K562 (cell line): ENCODE measurements around the gene ACER3. TPM values are rescaled to one million over a fixed set of nuclear protein-coding genes. Genes with fewer than 3 reads are reported as not detected.

Source experiments
- ATAC-seq: fragments of 200-7000 bp; cut with Tn5 transposase; 3 replicates; pipeline ENCODE4 v1.9.1; 2020; ENCODE audit warnings: moderate library complexity
- Bru-seq: library from RNA; stranded (reverse); fragments of 400-500 nt; gene quantifications from one replicate; lab custom pipeline; 2021; lab: Mats Ljungman, UMichigan
- BruChase-seq, 2 experiments: library from RNA; stranded (reverse); fragments of 400-500 nt; gene quantifications; one replicate each; lab custom pipeline; 2021; lab: Mats Ljungman, UMichigan
- BruUV-seq: library from RNA; stranded (reverse); fragments of 400-500 nt; replicated peaks from 2 replicates; lab custom pipeline; 2021; lab: Mats Ljungman, UMichigan
- CTCF ChIA-PET: fragments of 300-600 bp; formaldehyde crosslinking; extraction: SDS; loops from one replicate; lab custom pipeline; 2021; ENCODE audit warnings: low intra/inter-chr PET ratio; lab: Yijun Ruan, JAX
- POLR2A ChIA-PET: fragments of 300-600, 350-650 bp; sonication (Branson Sonifier 250); formaldehyde crosslinking; extraction: SDS; loops from one replicate; lab custom pipeline; 2021; ENCODE audit warnings: antibody characterized with exemption, inconsistent platforms; lab: Yijun Ruan, JAX
- DNase-seq, 4 experiments: peaks; one replicate each; pipeline versions ENCODE4 v3.0.0 to v3.0.0-alpha.2; 2011 to 2018; ENCODE audit warnings: low spot score in 3 of 4, mixed read lengths in 3 of 4; ENCODE audit errors: extremely low read depth in 1 of 4
- FAIRE-seq: peaks from 2 replicates; lab custom pipeline; 2011; peaks lifted over from hg19 to GRCh38; lab: Jason Lieb, UNC
- H2AFZ ChIP-seq: 2 replicates; pipeline ENCODE4 v1.6.0; 2011; ENCODE audit warnings: low read depth, low read length, control low read depth, inconsistent platforms
- H3K27ac ChIP-seq: fragments of 200-600 bp; 3 replicates; pipeline ENCODE4 v1.8.0; 2011; ENCODE audit warnings: low read depth, mild to moderate bottlenecking, control low read depth, inconsistent platforms, low read length, moderate library complexity, mixed read lengths; ENCODE audit errors: extremely low read depth
- H3K27me3 ChIP-seq, 2 experiments: fragments of 300-600 bp in 1 of 2; 2 replicates in 1 of 2; 3 replicates in 1 of 2; pipeline versions ENCODE4 v1.6.0 to v1.8.0; 2011; ENCODE audit warnings: inconsistent platforms in 2 of 2, low read length in 2 of 2, mild to moderate bottlenecking in 1 of 2, mixed read lengths in 1 of 2, moderate library complexity in 1 of 2; ENCODE audit not compliant: control insufficient read depth in 2 of 2, insufficient read depth in 2 of 2
- H3K36me3 ChIP-seq: fragments of 300-600 bp; 3 replicates; pipeline ENCODE4 v1.8.0; 2011; ENCODE audit warnings: mild to moderate bottlenecking, low read length, inconsistent platforms; ENCODE audit not compliant: control insufficient read depth, insufficient read depth
- H3K4me1 ChIP-seq, 2 experiments: fragments of 200-600 bp in 1 of 2; replicated peaks in 1 of 2; 2 replicates in 1 of 2; 3 replicates in 1 of 2; pipeline versions ENCODE4 v1.5.1 to v1.8.0; 2011; ENCODE audit warnings: inconsistent platforms in 2 of 2, low read length in 2 of 2, mild to moderate bottlenecking in 1 of 2, mixed read lengths in 1 of 2, moderate library complexity in 1 of 2; ENCODE audit not compliant: control insufficient read depth in 2 of 2, insufficient read depth in 2 of 2
- H3K4me2 ChIP-seq: 2 replicates; pipeline ENCODE4 v1.6.1; 2011; ENCODE audit warnings: low read length, control low read depth, inconsistent platforms, mixed read lengths; ENCODE audit not compliant: insufficient read depth
- H3K4me3 ChIP-seq: fragments of 200-600 bp; sonication (generic), shearing (Covaris generic); 2 replicates; pipeline ENCODE4 v1.5.1; 2016; ENCODE audit warnings: control low read depth, inconsistent platforms
- H3K79me2 ChIP-seq: fragments of 200-600 bp; 3 replicates; pipeline ENCODE4 v1.8.0; 2011; ENCODE audit warnings: low read length, inconsistent platforms; ENCODE audit not compliant: control insufficient read depth, insufficient read depth
- H3K9ac ChIP-seq, 2 experiments: 2 replicates each; pipeline versions ENCODE4 v1.6.0 to v1.6.1; 2011; ENCODE audit warnings: low read depth in 2 of 2, low read length in 2 of 2, control low read depth in 1 of 2, inconsistent platforms in 1 of 2, mild to moderate bottlenecking in 1 of 2, mixed read lengths in 1 of 2; ENCODE audit not compliant: insufficient read depth in 1 of 2
- H3K9me1 ChIP-seq: one replicate; pipeline ENCODE4 v1.6.0; 2011; ENCODE audit warnings: inconsistent platforms, mild to moderate bottlenecking, low read length, moderate library complexity; ENCODE audit not compliant: control insufficient read depth, insufficient read depth
- H3K9me3 ChIP-seq: replicated peaks from 2 replicates; pipeline ENCODE4 v1.5.1; 2011; ENCODE audit warnings: low read depth, low read length, inconsistent platforms; ENCODE audit not compliant: control insufficient read depth, insufficient read depth
- H4K20me1 ChIP-seq: replicated peaks from 2 replicates; pipeline ENCODE4 v1.6.1; 2011; ENCODE audit warnings: low read length, inconsistent platforms, mixed read lengths; ENCODE audit not compliant: control insufficient read depth, insufficient read depth
- BDP1 ChIP-seq: IDR thresholded peaks from 3 replicates; pipeline ENCODE4 v1.6.1; 2011; ENCODE audit not compliant: insufficient read length, insufficient read depth
- HNRNPLL ChIP-seq: fragments of 200-400 bp; formaldehyde crosslinking; IDR thresholded peaks from 2 replicates; pipeline ENCODE4 v1.6.1; 2017; ENCODE audit warnings: low read length, low read depth, mild to moderate bottlenecking; ENCODE audit not compliant: poor library complexity, severe bottlenecking
- ILF3 ChIP-seq: fragments of 450-650 bp; IDR thresholded peaks from 2 replicates; pipeline ENCODE4 v1.6.1; 2018; ENCODE audit warnings: antibody characterized with exemption, mild to moderate bottlenecking, moderate library complexity, borderline replicate concordance
- MCM7 ChIP-seq, 2 experiments: fragments of 450-650 bp; IDR thresholded peaks; 2 replicates each; pipeline ENCODE4 v1.6.1; 2016 to 2018
- ZBTB8A ChIP-seq: fragments of 450-650 bp; IDR thresholded peaks from 2 replicates; pipeline ENCODE4 v1.6.1; 2018; ENCODE audit warnings: mild to moderate bottlenecking, moderate library complexity; ENCODE audit not compliant: partially characterized antibody
- WGBS: fragments of 100-300 bp; shearing (Covaris generic); methylation state at CpG from one replicate; pipeline ENCODE4 v1.1.6; 2016; ENCODE audit warnings: low coverage, mixed read lengths; ENCODE audit not compliant: insufficient coverage; ENCODE audit errors: missing lambda C conversion rate; 5-methylcytosine and 5-hydroxymethylcytosine counted together
- in situ Hi-C: fragments of 300-500 bp; cut with MboI; formaldehyde crosslinking; loops from 4 replicates; pipeline ENCODE4 v1.15.0; 2018; ENCODE audit warnings: inconsistent platforms, mixed read lengths
- intact Hi-C: fragments of 100-400 bp; cut with micrococcal nuclease; formaldehyde crosslinking; loops from 2 replicates; pipeline ENCODE4 v1.14.2; 2022
- long read RNA-seq, 3 experiments: library from polyadenylated mRNA in 2 of 3; library from RNA in 1 of 3; unstranded in 2 of 3; stranded (forward) in 1 of 3; transcript quantifications; one replicate each; pipeline ENCODE4 v2.0.0, GENCODE V29; 2019 to 2022
- polyA minus RNA-seq, 3 experiments: library from RNA; depleted of rRNA, polyadenylated mRNA; stranded (reverse); fragments of >200 nt; gene quantifications; 2 replicates each; pipeline ENCODE4 v1.2.3, GENCODE V29; 2011
- polyA plus RNA-seq, 8 experiments: library from polyadenylated mRNA; depleted of rRNA in 4 of 8; stranded (reverse) in 5 of 8; unstranded in 3 of 8; fragments of >200 nt; fragmentation: Nextera tagmentation in 2 of 8; fragmentation: Illumina TruSeq in 1 of 8; extraction: Ambion mirVana in 2 of 8; extraction: Trizol in 1 of 8; gene quantifications; 2 replicates each; pipeline versions ENCODE4 v1.2.1 to v1.2.3, GENCODE V29; 2011 to 2014; ENCODE audit warnings: inconsistent platforms in 1 of 8, missing spikeins in 1 of 8
- total RNA-seq, 7 experiments: library from RNA; depleted of rRNA in 6 of 7; stranded (reverse); fragments of >200 nt in 6 of 7; fragmentation: Illumina TruSeq in 2 of 7; extraction: Trizol in 2 of 7; gene quantifications; 2 replicates each; pipeline versions ENCODE4 v1.2.1 to v1.2.3, GENCODE V29; 2011 to 2021; ENCODE audit warnings: low replicate concordance in 1 of 7
- TF ChIP-seq, protein P1 (sequence below): fragments of 250-450 bp; sonication (Bioruptor Pico); IDR thresholded peaks from 2 replicates; pipeline ENCODE4 v1.8.0; 2021; ENCODE audit warnings: moderate library complexity, mild to moderate bottlenecking, inconsistent platforms
- TF ChIP-seq, protein P2 (sequence below), 2 experiments: IDR thresholded peaks; 2 replicates each; pipeline ENCODE4 v1.6.1; 2012; ENCODE audit warnings: improper control_type of control experiment in 2 of 2, low read depth in 2 of 2, low read length in 2 of 2, borderline replicate concordance in 1 of 2
- TF ChIP-seq, protein P3 (sequence below), 2 experiments: IDR thresholded peaks in 1 of 2; conservative IDR thresholded peaks in 1 of 2; 2 replicates each; pipeline ENCODE4 v1.6.1; 2016; ENCODE audit warnings: low read depth in 2 of 2, mild to moderate bottlenecking in 1 of 2, missing compliant biosample characterization in 1 of 2, missing genetic modification characterization in 1 of 2, moderate library complexity in 1 of 2

The ACER3 gene
- 28.7 and 32.1 TPM in 2 replicates for total RNA-seq (2011; cell fraction: chromatin; rRNA removed; ENCODE audit: low replicate concordance)
- 16.7 and 18.3 TPM in 2 replicates for total RNA-seq (2011; cell fraction: nucleolus; rRNA removed)
- total RNA-seq (2011; cell fraction: nucleoplasm; rRNA removed): 17.2 and 24.5 TPM in 2 replicates
- total RNA-seq (2014; rRNA removed) (5.6 and 7.5 TPM in 2 replicates), total RNA-seq (2014; rRNA removed; fragmentation: Illumina TruSeq; extraction: Trizol) (9.5 and 13.3 TPM in 2 replicates), total RNA-seq (2015; rRNA removed; fragmentation: Illumina TruSeq; extraction: Trizol) (8.6 and 10.3 TPM in 2 replicates), total RNA-seq (2021) (10.5 and 13.1 TPM in 2 replicates), polyA plus RNA-seq (2011; rRNA removed) (18.7 and 23.8 TPM in 2 replicates), polyA plus RNA-seq (2014; fragmentation: Illumina TruSeq; extraction: Trizol) (8.2 and 11.3 TPM in 2 replicates), polyA plus RNA-seq (2014; fragmentation: Nextera tagmentation; extraction: Ambion mirVana) (1 to 10 TPM; 2.0 to 3.0 TPM), polyA plus RNA-seq (2014; rRNA removed) (6.1 and 6.2 TPM in 2 replicates), polyA minus RNA-seq (2011; rRNA and poly(A)+ RNA removed) (21.6 and 23.6 TPM in 2 replicates), Bru-seq, nascent RNA (percentile 66 among the genes with signal in this experiment), BruChase-seq, experiment 1, labeled RNA remaining after a 2-hour chase (percentile 73 among the genes with signal in this experiment), BruChase-seq, experiment 2, labeled RNA remaining after a 6-hour chase (percentile 72 among the genes with signal in this experiment)
- 6.5 and 9.3 TPM in 2 replicates for polyA plus RNA-seq (2011; cell fraction: cytosol; rRNA removed)
- 11.8 and 12.2 TPM in 2 replicates for polyA plus RNA-seq (2011; cell fraction: nucleus; rRNA removed)
- polyA plus RNA-seq (2012): 6.9 and 7.1 TPM in 2 replicates
- polyA minus RNA-seq (2011; cell fraction: cytosol; rRNA and poly(A)+ RNA removed): 5.0 and 5.7 TPM in 2 replicates
- polyA minus RNA-seq (2011; cell fraction: nucleus; rRNA and poly(A)+ RNA removed): 14.5 and 14.7 TPM in 2 replicates
- long read RNA-seq, experiment 1, full-length matches to known transcripts: 32 of 46 reads
- long read RNA-seq, experiment 1, partial matches to known transcripts: 3 of 46 reads
- long read RNA-seq, experiment 1, other reads (novel, unspliced or antisense): 11 of 46 reads
- long read RNA-seq, experiment 2, partial matches to known transcripts: 2 of 10 reads
- long read RNA-seq, experiment 2, other reads (novel, unspliced or antisense): 8 of 10 reads
- long read RNA-seq, experiment 3, full-length matches to known transcripts: 7 of 8 reads
- long read RNA-seq, experiment 3, partial matches to known transcripts: 1 of 8 reads
- long read RNA-seq, experiment 3, other reads (novel, unspliced or antisense): 0 of 8 reads

DNA sequence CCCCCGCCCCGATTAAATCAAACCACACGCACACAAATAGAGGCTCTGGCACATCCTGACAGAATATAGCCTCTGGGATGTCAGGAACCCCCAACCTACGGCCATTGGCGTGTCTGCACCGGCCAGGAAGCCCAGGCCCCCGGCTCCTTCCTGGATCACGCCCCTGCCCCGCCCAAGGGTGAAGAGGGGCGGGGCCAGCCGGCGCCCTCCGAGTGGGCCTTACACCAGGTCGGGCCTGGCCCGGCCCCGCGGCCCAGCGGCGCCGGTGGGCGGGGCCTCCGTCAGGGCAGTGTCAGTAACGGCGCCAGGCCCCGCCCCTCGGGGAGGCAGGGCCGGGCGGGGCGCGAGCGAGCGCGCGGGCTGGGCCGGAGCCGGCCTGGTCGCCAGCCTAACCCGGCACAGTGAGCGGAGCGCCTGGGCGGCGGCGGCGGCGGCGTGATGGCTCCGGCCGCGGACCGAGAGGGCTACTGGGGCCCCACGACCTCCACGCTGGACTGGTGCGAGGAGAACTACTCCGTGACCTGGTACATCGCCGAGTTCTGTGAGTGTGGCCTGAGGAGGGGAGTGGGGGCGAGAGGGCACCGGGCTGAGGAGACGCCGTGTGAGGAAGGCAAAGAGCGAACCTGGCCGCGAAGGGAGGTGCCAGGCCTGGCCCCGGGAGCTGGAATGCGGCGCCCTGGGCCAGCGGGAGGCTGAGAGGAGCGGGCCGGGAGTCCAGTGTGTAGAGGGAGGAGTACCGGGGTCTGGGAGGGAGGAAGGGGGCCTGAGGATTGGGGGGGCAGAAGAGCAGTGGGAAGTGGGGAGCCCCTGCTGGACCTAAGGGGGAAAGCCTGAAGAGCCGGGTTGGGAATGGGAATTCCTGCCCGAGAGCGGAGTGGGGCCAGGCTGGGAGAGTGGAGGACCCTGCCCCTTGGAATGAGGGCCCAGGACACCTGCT, at the start of gene ACER3:
TSS of gene ACER3 (plus strand) at position 380 of the 937 bp plus-strand sequence. CDS start at position 439, 59 bp downstream.
- ChIA-PET POLR2A (interaction anchor here (0.6 to 1.8 kb wide), 5 partner anchors 11 to 57 kb away, joined by 3 to 6 read pairs (median 4); no protein-coding TSS in a partner anchor), CTCF (interaction anchor here (1.4 kb wide), 1 partner anchor 58 kb away, joined by 3 read pairs; no protein-coding TSS in a partner anchor)
- Histone ChIP-seq H2AFZ (peak within 1 kb of the TSS; percentile 98), H3K9ac (peak within 1 kb of the TSS; percentile 84 to 97), H3K79me2 (peaks cover 27% of the 10 kb centered on the region), H3K4me3 (peak within 1 kb of the TSS; percentile 94), H4K20me1 (no peaks in the 10 kb centered on the region), H3K4me2 (peak within 1 kb of the TSS; percentile 94), H3K27ac (peak within 1 kb of the TSS; percentile 88), H3K9me1 (no peaks in the 10 kb centered on the region), H3K36me3 (peaks cover 4% of the 10 kb centered on the region; the same call in 2 of the 3 replicates), H3K27me3 (no peaks in the 10 kb centered on the region), H3K9me3 (no peaks in the 10 kb centered on the region), H3K4me1 (peaks cover 16 to 23% of the 10 kb centered on the region in 2 experiments; a peak in 4 of 5 replicates)
- 1% methylated on average over 58 of the region's 73 CpGs for WGBS
- intact Hi-C loops: loop anchor here (2.0 kb wide), 1 partner anchor 58 kb away; no protein-coding TSS in a partner anchor
- peak; percentile 97 for ATAC-seq
- in situ Hi-C loops: no loop called here
- peak; percentile 11 for FAIRE-seq
- no TSS peak for BruUV-seq
- peak; percentile 96 to 99 (median 99) for DNase-seq
- TF ChIP-seq, protein P1, sequence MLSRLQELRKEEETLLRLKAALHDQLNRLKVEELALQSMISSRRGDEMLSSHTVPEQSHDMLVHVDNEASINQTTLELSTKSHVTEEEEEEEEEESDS (CRISPR knock-in tag): no peak
- TF ChIP-seq, protein P2, sequence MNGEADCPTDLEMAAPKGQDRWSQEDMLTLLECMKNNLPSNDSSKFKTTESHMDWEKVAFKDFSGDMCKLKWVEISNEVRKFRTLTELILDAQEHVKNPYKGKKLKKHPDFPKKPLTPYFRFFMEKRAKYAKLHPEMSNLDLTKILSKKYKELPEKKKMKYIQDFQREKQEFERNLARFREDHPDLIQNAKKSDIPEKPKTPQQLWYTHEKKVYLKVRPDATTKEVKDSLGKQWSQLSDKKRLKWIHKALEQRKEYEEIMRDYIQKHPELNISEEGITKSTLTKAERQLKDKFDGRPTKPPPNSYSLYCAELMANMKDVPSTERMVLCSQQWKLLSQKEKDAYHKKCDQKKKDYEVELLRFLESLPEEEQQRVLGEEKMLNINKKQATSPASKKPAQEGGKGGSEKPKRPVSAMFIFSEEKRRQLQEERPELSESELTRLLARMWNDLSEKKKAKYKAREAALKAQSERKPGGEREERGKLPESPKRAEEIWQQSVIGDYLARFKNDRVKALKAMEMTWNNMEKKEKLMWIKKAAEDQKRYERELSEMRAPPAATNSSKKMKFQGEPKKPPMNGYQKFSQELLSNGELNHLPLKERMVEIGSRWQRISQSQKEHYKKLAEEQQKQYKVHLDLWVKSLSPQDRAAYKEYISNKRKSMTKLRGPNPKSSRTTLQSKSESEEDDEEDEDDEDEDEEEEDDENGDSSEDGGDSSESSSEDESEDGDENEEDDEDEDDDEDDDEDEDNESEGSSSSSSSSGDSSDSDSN (IDR thresholded peaks at IDR 0.05; ENCODE audit: borderline replicate concordance in 1 of 2, low read depth in 2 of 2, low read length in 2 of 2): peak in 1 of 2 experiments; percentile 76; a peak in 2 of 4 replicates
- no peak for TF ChIP-seq ZBTB8A
- TF ChIP-seq HNRNPLL: no peak
- TF ChIP-seq ILF3: no peak
- TF ChIP-seq BDP1: no peak
- TF ChIP-seq, protein P3, sequence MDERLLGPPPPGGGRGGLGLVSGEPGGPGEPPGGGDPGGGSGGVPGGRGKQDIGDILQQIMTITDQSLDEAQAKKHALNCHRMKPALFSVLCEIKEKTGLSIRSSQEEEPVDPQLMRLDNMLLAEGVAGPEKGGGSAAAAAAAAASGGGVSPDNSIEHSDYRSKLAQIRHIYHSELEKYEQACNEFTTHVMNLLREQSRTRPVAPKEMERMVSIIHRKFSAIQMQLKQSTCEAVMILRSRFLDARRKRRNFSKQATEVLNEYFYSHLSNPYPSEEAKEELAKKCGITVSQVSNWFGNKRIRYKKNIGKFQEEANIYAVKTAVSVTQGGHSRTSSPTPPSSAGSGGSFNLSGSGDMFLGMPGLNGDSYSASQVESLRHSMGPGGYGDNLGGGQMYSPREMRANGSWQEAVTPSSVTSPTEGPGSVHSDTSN (CRISPR knock-in tag; IDR thresholded peaks at IDR 0.05; ENCODE audit: low read depth): no peak
- TF ChIP-seq, protein P3 (tag; conservative IDR thresholded peaks at IDR 0.05; ENCODE audit: low read depth): no peak
- no peak for TF ChIP-seq MCM7 (IDR thresholded peaks at IDR 0.05)
